HepG2 (cell line): ENCODE results near the gene USP7. TPM values are rescaled to one million over a fixed set of nuclear protein-coding genes. Genes with fewer than 3 reads are reported as not detected.
A peak's percentile ranks its signal among the peaks of the same experiment; 100 is the strongest.

ENCODE experiments used
- ADNP ChIP-seq: sonication (generic); formaldehyde crosslinking; IDR thresholded peaks from 2 replicates; pipeline ENCODE4 v1.4.0; 2020; ENCODE audit warnings: missing genetic modification reagents
- AHDC1 ChIP-seq: sonication (generic); formaldehyde crosslinking; IDR thresholded peaks from 2 replicates; pipeline ENCODE4 v1.5.1; 2020; ENCODE audit warnings: mild to moderate bottlenecking, missing genetic modification reagents, borderline replicate concordance
- BRD4 ChIP-seq: sonication (generic); formaldehyde crosslinking; IDR thresholded peaks from 2 replicates; pipeline ENCODE4 v1.4.0; 2020; ENCODE audit warnings: missing genetic modification reagents
- EHMT2 ChIP-seq: fragments of 200-600 bp; sonication (generic); IDR thresholded peaks from 2 replicates; pipeline ENCODE4 v1.7.0; 2017; ENCODE audit warnings: antibody characterized with exemption, low read depth, low read length, borderline replicate concordance
- GMEB1 ChIP-seq: sonication (generic); formaldehyde crosslinking; IDR thresholded peaks from 2 replicates; pipeline ENCODE4 v1.5.1; 2020; ENCODE audit warnings: missing genetic modification reagents, mild to moderate bottlenecking, borderline replicate concordance
- MEIS1 ChIP-seq: sonication (generic); formaldehyde crosslinking; IDR thresholded peaks from 2 replicates; pipeline ENCODE4 v1.9.0; 2021; ENCODE audit warnings: mild to moderate bottlenecking, missing genetic modification reagents, moderate library complexity, borderline replicate concordance
- MTF1 ChIP-seq: sonication (generic); formaldehyde crosslinking; IDR thresholded peaks from 2 replicates; pipeline ENCODE4 v1.5.0; 2020; ENCODE audit warnings: missing genetic modification reagents
- PCBP1 ChIP-seq: fragments of 200-400 bp; formaldehyde crosslinking; IDR thresholded peaks from 2 replicates; pipeline ENCODE4 v1.6.1; 2017; ENCODE audit warnings: mild to moderate bottlenecking, low read depth, low read length, borderline replicate concordance
- POLR2A ChIP-seq, 2 experiments: IDR thresholded peaks; 2 replicates each; pipeline ENCODE4 v1.6.1; 2011; ENCODE audit warnings: low read depth in 2 of 2, low read length in 2 of 2, mild to moderate bottlenecking in 1 of 2, moderate library complexity in 1 of 2; ENCODE audit not compliant: insufficient read depth in 1 of 2
- RFXAP ChIP-seq: sonication (generic); formaldehyde crosslinking; IDR thresholded peaks from 2 replicates; pipeline ENCODE4 v1.4.0; 2020; ENCODE audit warnings: missing genetic modification reagents, borderline replicate concordance
- SAFB2 ChIP-seq: sonication (generic); formaldehyde crosslinking; IDR thresholded peaks from 2 replicates; pipeline ENCODE4 v1.5.1; 2020; ENCODE audit warnings: missing genetic modification reagents, low read depth, mild to moderate bottlenecking, borderline replicate concordance
- SMAD1 ChIP-seq: sonication (generic); formaldehyde crosslinking; IDR thresholded peaks from 2 replicates; pipeline ENCODE4 v1.4.0; 2020; ENCODE audit warnings: missing genetic modification reagents, low read depth, mild to moderate bottlenecking, borderline replicate concordance
- ZFX ChIP-seq: sonication (generic); formaldehyde crosslinking; IDR thresholded peaks from 2 replicates; pipeline ENCODE4 v1.4.0; 2020; ENCODE audit warnings: mild to moderate bottlenecking, low read depth, missing genetic modification reagents, moderate library complexity
- ZNF20 ChIP-seq: sonication (generic); formaldehyde crosslinking; IDR thresholded peaks from 2 replicates; pipeline ENCODE4 v1.4.0; 2020; ENCODE audit warnings: mild to moderate bottlenecking, moderate library complexity, missing genetic modification reagents
- ZNF30 ChIP-seq: sonication (generic); formaldehyde crosslinking; IDR thresholded peaks from 2 replicates; pipeline ENCODE4 v1.5.0; 2020; ENCODE audit warnings: mild to moderate bottlenecking, missing genetic modification reagents
- ZNF678 ChIP-seq: sonication (generic); formaldehyde crosslinking; IDR thresholded peaks from 2 replicates; pipeline ENCODE4 v1.4.0; 2020; ENCODE audit warnings: mild to moderate bottlenecking, missing genetic modification reagents
- polyA plus RNA-seq, 8 experiments: library from polyadenylated mRNA; depleted of rRNA in 3 of 8; stranded (reverse) in 7 of 8; unstranded in 1 of 8; fragments of >200 nt; fragmentation: Illumina TruSeq in 4 of 8; extraction: Trizol in 4 of 8; gene quantifications; 2 replicates each; pipeline versions ENCODE4 v1.2.1 to v1.2.3, GENCODE V29; 2011 to 2016; ENCODE audit warnings: low read depth in 4 of 8, missing spikeins in 1 of 8, mixed read lengths in 1 of 8; ENCODE audit not compliant: insufficient read depth in 1 of 8
- total RNA-seq, 5 experiments: library from RNA; depleted of rRNA; stranded (reverse); fragments of >200 nt; fragmentation: Illumina TruSeq; extraction: Trizol; gene quantifications; 2 replicates each; pipeline ENCODE4 v1.2.3, GENCODE V29; 2016; ENCODE audit warnings: low read depth in 1 of 5
- TF ChIP-seq, protein P1 (sequence below): sonication (generic); formaldehyde crosslinking; conservative IDR thresholded peaks from 2 replicates; pipeline ENCODE4 v1.8.1; 2023; ENCODE audit warnings: missing genetic modification reagents
- TF ChIP-seq, protein P2 (sequence below): sonication (generic); formaldehyde crosslinking; IDR thresholded peaks from 2 replicates; pipeline ENCODE4 v1.4.0; 2020; ENCODE audit warnings: missing genetic modification reagents

The USP7 gene
- total and polyA plus RNA-seq, 2 of the 13 experiments (the other 11 are each of a cell fraction or from before 2014, with no cell fraction given) = 52.5 to 173 TPM

- peak; percentile 52; the same call in 1 of the 2 replicates for TF ChIP-seq GMEB1
- TF ChIP-seq, protein P1, sequence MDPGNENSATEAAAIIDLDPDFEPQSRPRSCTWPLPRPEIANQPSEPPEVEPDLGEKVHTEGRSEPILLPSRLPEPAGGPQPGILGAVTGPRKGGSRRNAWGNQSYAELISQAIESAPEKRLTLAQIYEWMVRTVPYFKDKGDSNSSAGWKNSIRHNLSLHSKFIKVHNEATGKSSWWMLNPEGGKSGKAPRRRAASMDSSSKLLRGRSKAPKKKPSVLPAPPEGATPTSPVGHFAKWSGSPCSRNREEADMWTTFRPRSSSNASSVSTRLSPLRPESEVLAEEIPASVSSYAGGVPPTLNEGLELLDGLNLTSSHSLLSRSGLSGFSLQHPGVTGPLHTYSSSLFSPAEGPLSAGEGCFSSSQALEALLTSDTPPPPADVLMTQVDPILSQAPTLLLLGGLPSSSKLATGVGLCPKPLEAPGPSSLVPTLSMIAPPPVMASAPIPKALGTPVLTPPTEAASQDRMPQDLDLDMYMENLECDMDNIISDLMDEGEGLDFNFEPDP = no peak
- TF ChIP-seq ZFX (CRISPR knock-in tag) = peak; percentile 82
- no peak for TF ChIP-seq EHMT2
- TF ChIP-seq, protein P2, sequence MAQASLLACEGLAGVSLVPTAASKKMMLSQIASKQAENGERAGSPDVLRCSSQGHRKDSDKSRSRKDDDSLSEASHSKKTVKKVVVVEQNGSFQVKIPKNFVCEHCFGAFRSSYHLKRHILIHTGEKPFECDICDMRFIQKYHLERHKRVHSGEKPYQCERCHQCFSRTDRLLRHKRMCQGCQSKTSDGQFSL (CRISPR knock-in tag) = no peak
- no peak for TF ChIP-seq MEIS1 (CRISPR knock-in tag)
- no peak for TF ChIP-seq ZNF678
- TF ChIP-seq SAFB2 = no peak
- no peak for TF ChIP-seq PCBP1
- TF ChIP-seq SMAD1 (CRISPR knock-in tag) = no peak
- TF ChIP-seq ADNP = no peak
- peak; percentile 7; the same call in 1 of the 2 replicates for TF ChIP-seq RFXAP (CRISPR knock-in tag)
- peak in 1 of 2 experiments; percentile 43; a peak in 1 of 4 replicates for TF ChIP-seq POLR2A (IDR thresholded peaks at IDR 0.05; ENCODE audit: insufficient read depth in 1 of 2, low read depth in 2 of 2, low read length in 2 of 2)
- TF ChIP-seq ZNF30 = no peak
- no peak for TF ChIP-seq ZNF20 (CRISPR knock-in tag)
- no peak for TF ChIP-seq BRD4
- no peak for TF ChIP-seq MTF1 (CRISPR knock-in tag)
- TF ChIP-seq AHDC1 (CRISPR knock-in tag) = no peak
These were observed 97.4 kb downstream of the USP7 start (continued) for GRCh38 chr16:8866118-8866883.
